ENCODE data around the gene DAP3.

The DAP3 gene

GRCh38 chr1:155695072-155695471 lies 6.2 kb downstream of the DAP3 start:
- no peak overlapping the region; the same call in 1 of the 2 replicates for H3K9ac ChIP-seq (ENCODE audit: low read length)
- no peak overlapping the region for H2AFZ ChIP-seq (ENCODE audit: low read length)
- peaks cover 20% of the 10 kb centered on the region for H3K36me3 ChIP-seq (replicated peaks; ENCODE audit: insufficient read depth, low read length)
- peak overlapping the region; percentile 56 for H3K4me2 ChIP-seq (ENCODE audit: low read depth, low read length)
- H3K27me3 ChIP-seq (replicated peaks; ENCODE audit: insufficient read depth, low read length) = no peaks in the 10 kb centered on the region
- H3K27ac ChIP-seq (ENCODE audit: low read length) = no peak overlapping the region
- peaks cover 8% of the 10 kb centered on the region; the same call in 1 of the 2 replicates for H3F3A ChIP-seq (ENCODE audit: insufficient read depth, low read length)
- peak; percentile 6 for DNase-seq
- no peaks in the 10 kb centered on the region for H3K9me2 ChIP-seq (replicated peaks; ENCODE audit: insufficient read depth, low read length)
- peaks cover 8% of the 10 kb centered on the region for H3K4me1 ChIP-seq (ENCODE audit: low read length)
- peaks cover 10% of the 10 kb centered on the region; the same call in 1 of the 2 replicates for H4K20me1 ChIP-seq (ENCODE audit: insufficient read depth, low read length)
- TF ChIP-seq EZH2phosphoT487 (IDR thresholded peaks at IDR 0.05; ENCODE audit: low read length) = no peak
- no peak for TF ChIP-seq CTCF (IDR thresholded peaks at IDR 0.05; ENCODE audit: low read length)
- TF ChIP-seq EZH2 (optimal IDR thresholded peaks at IDR 0.05; ENCODE audit: low read depth, low read length) = no peak
- peak overlapping the region; percentile 48 for H3K4me3 ChIP-seq (ENCODE audit: low read length)
- no peaks in the 10 kb centered on the region for H3K9me3 ChIP-seq (replicated peaks; ENCODE audit: insufficient read depth, low read length)
- peaks cover 57% of the 10 kb centered on the region for H3K79me2 ChIP-seq (ENCODE audit: low read length)

DNA sequence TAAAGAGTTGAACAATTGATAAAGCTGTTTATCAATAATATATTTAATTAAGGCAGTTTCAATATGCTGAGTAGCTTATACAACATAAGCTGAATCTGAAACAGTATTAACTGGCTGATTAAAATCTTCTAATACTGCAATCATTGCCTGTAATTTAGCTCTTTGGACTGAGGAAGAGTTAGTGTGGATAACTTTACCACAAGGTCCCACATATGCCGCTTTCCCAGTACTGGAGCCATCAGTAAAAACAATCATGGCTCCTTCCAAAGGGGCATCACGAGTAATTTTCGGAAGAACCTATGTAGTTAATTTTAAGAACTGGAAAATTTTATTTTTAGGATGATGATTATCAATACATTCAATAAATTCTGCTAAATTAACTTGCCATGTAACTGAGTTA lies 6.7 kb downstream of the DAP3 start:
- Histone ChIP-seq H3K4me3 (ENCODE audit: low read length) (no peak overlapping the region), H3K9me2 (replicated peaks; ENCODE audit: insufficient read depth, low read length) (no peaks in the 10 kb centered on the region), H4K20me1 (ENCODE audit: insufficient read depth, low read length) (peaks cover 10% of the 10 kb centered on the region; the same call in 1 of the 2 replicates), H3K79me2 (ENCODE audit: low read length) (peaks cover 60% of the 10 kb centered on the region), H3K9ac (ENCODE audit: low read length) (no peak overlapping the region), H3K27ac (ENCODE audit: low read length) (no peak overlapping the region), H3K9me3 (replicated peaks; ENCODE audit: insufficient read depth, low read length) (no peaks in the 10 kb centered on the region), H2AFZ (ENCODE audit: low read length) (no peak overlapping the region), H3K4me2 (ENCODE audit: low read depth, low read length) (peak overlapping the region; percentile 56), H3K27me3 (replicated peaks; ENCODE audit: insufficient read depth, low read length) (no peaks in the 10 kb centered on the region), H3K36me3 (replicated peaks; ENCODE audit: insufficient read depth, low read length) (peaks cover 20% of the 10 kb centered on the region), H3F3A (ENCODE audit: insufficient read depth, low read length) (peaks cover 8% of the 10 kb centered on the region; the same call in 1 of the 2 replicates), H3K4me1 (ENCODE audit: low read length) (peaks cover 8% of the 10 kb centered on the region)
- no peak for DNase-seq
- TF ChIP-seq CTCF (IDR thresholded peaks at IDR 0.05; ENCODE audit: low read length) (no peak), EZH2 (optimal IDR thresholded peaks at IDR 0.05; ENCODE audit: low read depth, low read length) (no peak), EZH2phosphoT487 (IDR thresholded peaks at IDR 0.05; ENCODE audit: low read length) (no peak)

DNA sequence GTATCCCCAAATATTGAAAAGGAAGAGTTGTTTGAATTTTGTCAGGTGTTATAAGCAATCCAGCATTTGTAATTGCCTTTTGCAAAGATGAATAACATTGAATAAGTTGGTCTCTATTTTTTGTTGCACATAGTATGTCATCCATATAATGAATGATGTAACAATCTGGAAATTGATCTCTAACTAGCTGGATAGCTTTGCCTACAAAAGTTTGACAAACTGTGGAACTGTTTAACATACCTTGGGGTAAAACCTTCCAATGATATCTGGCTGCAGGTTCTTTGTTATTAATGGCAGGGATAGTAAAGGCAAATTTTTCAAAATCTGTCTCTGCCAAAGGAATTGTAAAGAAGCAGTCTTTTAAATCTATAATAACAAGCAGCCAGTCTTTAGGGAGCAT lies 7.6 kb downstream of the DAP3 start:
- peaks cover 20% of the 10 kb centered on the region for H3K36me3 ChIP-seq (replicated peaks; ENCODE audit: insufficient read depth, low read length)
- peaks cover 10% of the 10 kb centered on the region; the same call in 1 of the 2 replicates for H4K20me1 ChIP-seq (ENCODE audit: insufficient read depth, low read length)
- H3K27ac ChIP-seq (ENCODE audit: low read length) = no peak overlapping the region
- TF ChIP-seq EZH2 (optimal IDR thresholded peaks at IDR 0.05; ENCODE audit: low read depth, low read length) (no peak), CTCF (IDR thresholded peaks at IDR 0.05; ENCODE audit: low read length) (no peak), EZH2phosphoT487 (IDR thresholded peaks at IDR 0.05; ENCODE audit: low read length) (no peak)
- H3F3A ChIP-seq (ENCODE audit: insufficient read depth, low read length) = peaks cover 8% of the 10 kb centered on the region; the same call in 1 of the 2 replicates
- no peak for DNase-seq
- H3K4me1 ChIP-seq (ENCODE audit: low read length) = peaks cover 8% of the 10 kb centered on the region
- H3K9me3 ChIP-seq (replicated peaks; ENCODE audit: insufficient read depth, low read length) = no peaks in the 10 kb centered on the region
- no peak overlapping the region for H2AFZ ChIP-seq (ENCODE audit: low read length)
- no peak overlapping the region for H3K4me2 ChIP-seq (ENCODE audit: low read depth, low read length)
- H3K9me2 ChIP-seq (replicated peaks; ENCODE audit: insufficient read depth, low read length) = no peaks in the 10 kb centered on the region
- peaks cover 60% of the 10 kb centered on the region for H3K79me2 ChIP-seq (ENCODE audit: low read length)
- H3K27me3 ChIP-seq (replicated peaks; ENCODE audit: insufficient read depth, low read length) = no peaks in the 10 kb centered on the region
- H3K4me3 ChIP-seq (ENCODE audit: low read length) = no peak overlapping the region
- no peak overlapping the region for H3K9ac ChIP-seq (ENCODE audit: low read length)

All from MM.1S (cell line).